HepG2 (cell line): ENCODE results near the gene TNFAIP8L2. TPM values are rescaled to one million over a fixed set of nuclear protein-coding genes. Genes with fewer than 3 reads are reported as not detected.

Experiments used
- CBFB ChIP-seq: sonication (generic); formaldehyde crosslinking; IDR thresholded peaks from 2 replicates; pipeline ENCODE4 v1.4.0; 2020; ENCODE audit warnings: missing genetic modification reagents
- GABPB1 ChIP-seq: IDR thresholded peaks from 2 replicates; pipeline ENCODE4 v1.6.1; 2016; ENCODE audit warnings: mild to moderate bottlenecking, missing genetic modification reagents, moderate library complexity, missing compliant biosample characterization
- HOXA9 ChIP-seq: sonication (generic); formaldehyde crosslinking; IDR thresholded peaks from 2 replicates; pipeline ENCODE4 v1.8.1; 2022; ENCODE audit warnings: missing genetic modification reagents, mild to moderate bottlenecking, moderate library complexity, borderline replicate concordance
- IKZF4 ChIP-seq: sonication (generic); formaldehyde crosslinking; IDR thresholded peaks from 2 replicates; pipeline ENCODE4 v1.5.1; 2020; ENCODE audit warnings: borderline replicate concordance, mild to moderate bottlenecking, low read depth, missing genetic modification reagents; ENCODE audit errors: not compliant biosample characterization
- SCMH1 ChIP-seq: sonication (generic); formaldehyde crosslinking; IDR thresholded peaks from 2 replicates; pipeline ENCODE4 v1.9.0; 2021; ENCODE audit warnings: missing genetic modification reagents, mild to moderate bottlenecking, borderline replicate concordance
- TOE1 ChIP-seq: sonication (generic); formaldehyde crosslinking; IDR thresholded peaks from 2 replicates; pipeline ENCODE4 v1.4.0; 2020; ENCODE audit warnings: mild to moderate bottlenecking, missing genetic modification reagents
- ZFP62 ChIP-seq: sonication (generic); formaldehyde crosslinking; IDR thresholded peaks from 2 replicates; pipeline ENCODE4 v1.4.0; 2020; ENCODE audit warnings: missing genetic modification reagents
- ZNF143 ChIP-seq: sonication (generic); formaldehyde crosslinking; IDR thresholded peaks from 2 replicates; pipeline ENCODE4 v1.4.0; 2020; ENCODE audit warnings: missing genetic modification reagents
- ZNF556 ChIP-seq: sonication (generic); formaldehyde crosslinking; IDR thresholded peaks from 2 replicates; pipeline ENCODE4 v1.4.0; 2020; ENCODE audit warnings: mild to moderate bottlenecking, missing genetic modification reagents, borderline replicate concordance
- polyA plus RNA-seq, 8 experiments: library from polyadenylated mRNA; depleted of rRNA in 3 of 8; stranded (reverse) in 7 of 8; unstranded in 1 of 8; fragments of >200 nt; fragmentation: Illumina TruSeq in 4 of 8; extraction: Trizol in 4 of 8; gene quantifications; 2 replicates each; pipeline versions ENCODE4 v1.2.1 to v1.2.3, GENCODE V29; 2011 to 2016; ENCODE audit warnings: low read depth in 4 of 8, missing spikeins in 1 of 8, mixed read lengths in 1 of 8; ENCODE audit not compliant: insufficient read depth in 1 of 8
- total RNA-seq, 5 experiments: library from RNA; depleted of rRNA; stranded (reverse); fragments of >200 nt; fragmentation: Illumina TruSeq; extraction: Trizol; gene quantifications; 2 replicates each; pipeline ENCODE4 v1.2.3, GENCODE V29; 2016; ENCODE audit warnings: low read depth in 1 of 5
- TF ChIP-seq, protein P1 (sequence below): sonication (generic); formaldehyde crosslinking; IDR thresholded peaks from 2 replicates; pipeline ENCODE4 v1.4.0; 2020; ENCODE audit warnings: missing genetic modification reagents
- TF ChIP-seq, protein P2 (sequence below): sonication (generic); formaldehyde crosslinking; IDR thresholded peaks from 2 replicates; pipeline ENCODE4 v1.4.0; 2020; ENCODE audit warnings: mild to moderate bottlenecking, missing genetic modification reagents
- TF ChIP-seq, protein P3 (sequence below), 2 experiments: sonication (generic) in 1 of 2; formaldehyde crosslinking in 1 of 2; IDR thresholded peaks; 2 replicates each; pipeline versions ENCODE4 v1.4.0 to v1.6.1; 2016 to 2020; ENCODE audit warnings: borderline replicate concordance in 1 of 2, low read depth in 1 of 2, mild to moderate bottlenecking in 1 of 2, missing genetic modification reagents in 1 of 2
- TF ChIP-seq, protein P4 (sequence below): sonication (generic); formaldehyde crosslinking; IDR thresholded peaks from 2 replicates; pipeline ENCODE4 v1.4.0; 2020; ENCODE audit warnings: mild to moderate bottlenecking, missing genetic modification reagents

Gene TNFAIP8L2
- total and polyA plus RNA-seq, 2 of the 13 experiments (the other 11 are each of a cell fraction or from before 2014, with no cell fraction given) = not detected

DNA sequence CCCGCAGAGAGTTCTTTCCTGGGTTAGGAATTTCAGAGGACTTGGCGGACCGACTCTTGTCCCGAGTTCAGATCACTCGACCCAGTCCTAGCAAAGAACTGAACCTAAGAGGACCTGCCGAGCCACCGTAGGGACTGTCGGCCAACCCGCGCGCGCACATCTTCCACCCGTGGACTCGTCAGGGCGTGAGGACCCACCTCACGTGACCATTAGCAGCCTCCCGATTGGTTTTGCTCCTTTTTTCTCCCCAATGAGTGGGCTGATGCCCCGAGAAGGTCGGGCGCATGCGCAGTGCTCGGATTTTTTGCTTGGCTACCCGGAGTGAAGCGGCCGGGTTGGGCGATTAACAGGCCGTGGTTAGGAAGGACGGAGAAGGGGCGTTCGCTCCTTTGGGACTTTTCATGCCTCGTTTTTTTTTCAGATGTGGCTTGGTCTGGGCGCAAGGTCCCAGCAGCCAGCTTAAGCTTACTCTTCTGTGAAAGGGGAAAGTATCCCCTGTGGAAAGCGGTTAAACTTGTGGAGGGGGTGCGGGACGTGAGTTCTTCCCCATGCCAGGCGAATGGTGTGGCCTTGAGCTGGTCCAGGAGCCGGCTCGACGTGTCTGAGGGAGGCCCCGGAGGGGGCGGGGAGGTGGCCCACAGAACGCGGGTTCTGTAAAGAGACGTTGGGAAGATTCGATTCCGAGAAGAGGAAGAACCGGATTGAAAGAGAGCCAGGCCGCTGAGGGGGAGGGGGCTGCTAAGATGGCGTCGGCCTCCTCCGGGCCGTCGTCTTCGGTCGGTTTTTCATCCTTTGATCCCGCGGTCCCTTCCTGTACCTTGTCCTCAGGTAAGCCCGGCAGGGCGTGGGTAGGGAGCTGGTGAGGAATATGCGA is 42.0 kb downstream of the TNFAIP8L2 start, which contains the start of gene PIP5K1A (continued):
- TF ChIP-seq ZFP62 (CRISPR knock-in tag) (no peak), HOXA9 (CRISPR knock-in tag) (0 out of 2 replicates have a peak, but pooled peaks have one; percentile 55), ZNF556 (CRISPR knock-in tag) (no peak), SCMH1 (CRISPR knock-in tag) (no peak), TOE1 (0 out of 2 replicates have a peak, but pooled peaks have one; percentile 24), IKZF4 (CRISPR knock-in tag) (peak; percentile 24), CBFB (CRISPR knock-in tag) (no peak), GABPB1 (CRISPR knock-in tag) (peak; percentile 51; the same call in 1 of the 2 replicates), ZNF143 (CRISPR knock-in tag) (no peak; the same call in 1 of the 2 replicates)
- TF ChIP-seq, protein P1, sequence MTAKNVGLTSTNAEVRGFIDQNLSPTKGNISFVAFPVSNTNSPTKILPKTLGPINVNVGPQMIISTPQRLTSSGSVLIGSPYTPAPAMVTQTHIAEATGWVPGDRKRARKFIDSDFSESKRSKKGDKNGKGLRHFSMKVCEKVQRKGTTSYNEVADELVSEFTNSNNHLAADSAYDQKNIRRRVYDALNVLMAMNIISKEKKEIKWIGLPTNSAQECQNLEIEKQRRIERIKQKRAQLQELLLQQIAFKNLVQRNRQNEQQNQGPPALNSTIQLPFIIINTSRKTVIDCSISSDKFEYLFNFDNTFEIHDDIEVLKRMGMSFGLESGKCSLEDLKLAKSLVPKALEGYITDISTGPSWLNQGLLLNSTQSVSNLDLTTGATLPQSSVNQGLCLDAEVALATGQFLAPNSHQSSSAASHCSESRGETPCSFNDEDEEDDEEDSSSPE (CRISPR knock-in tag) = peak; percentile 76
- TF ChIP-seq, protein P2, sequence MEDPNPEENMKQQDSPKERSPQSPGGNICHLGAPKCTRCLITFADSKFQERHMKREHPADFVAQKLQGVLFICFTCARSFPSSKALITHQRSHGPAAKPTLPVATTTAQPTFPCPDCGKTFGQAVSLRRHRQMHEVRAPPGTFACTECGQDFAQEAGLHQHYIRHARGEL (CRISPR knock-in tag) = no peak
- TF ChIP-seq, protein P3, sequence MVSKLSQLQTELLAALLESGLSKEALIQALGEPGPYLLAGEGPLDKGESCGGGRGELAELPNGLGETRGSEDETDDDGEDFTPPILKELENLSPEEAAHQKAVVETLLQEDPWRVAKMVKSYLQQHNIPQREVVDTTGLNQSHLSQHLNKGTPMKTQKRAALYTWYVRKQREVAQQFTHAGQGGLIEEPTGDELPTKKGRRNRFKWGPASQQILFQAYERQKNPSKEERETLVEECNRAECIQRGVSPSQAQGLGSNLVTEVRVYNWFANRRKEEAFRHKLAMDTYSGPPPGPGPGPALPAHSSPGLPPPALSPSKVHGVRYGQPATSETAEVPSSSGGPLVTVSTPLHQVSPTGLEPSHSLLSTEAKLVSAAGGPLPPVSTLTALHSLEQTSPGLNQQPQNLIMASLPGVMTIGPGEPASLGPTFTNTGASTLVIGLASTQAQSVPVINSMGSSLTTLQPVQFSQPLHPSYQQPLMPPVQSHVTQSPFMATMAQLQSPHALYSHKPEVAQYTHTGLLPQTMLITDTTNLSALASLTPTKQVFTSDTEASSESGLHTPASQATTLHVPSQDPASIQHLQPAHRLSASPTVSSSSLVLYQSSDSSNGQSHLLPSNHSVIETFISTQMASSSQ (IDR thresholded peaks at IDR 0.05; ENCODE audit: low read depth) = no peak
- TF ChIP-seq, protein P3 (CRISPR knock-in tag; IDR thresholded peaks at IDR 0.05; ENCODE audit: borderline replicate concordance) = 0 out of 2 replicates have a peak, but pooled peaks have one; percentile 42
- TF ChIP-seq, protein P4, sequence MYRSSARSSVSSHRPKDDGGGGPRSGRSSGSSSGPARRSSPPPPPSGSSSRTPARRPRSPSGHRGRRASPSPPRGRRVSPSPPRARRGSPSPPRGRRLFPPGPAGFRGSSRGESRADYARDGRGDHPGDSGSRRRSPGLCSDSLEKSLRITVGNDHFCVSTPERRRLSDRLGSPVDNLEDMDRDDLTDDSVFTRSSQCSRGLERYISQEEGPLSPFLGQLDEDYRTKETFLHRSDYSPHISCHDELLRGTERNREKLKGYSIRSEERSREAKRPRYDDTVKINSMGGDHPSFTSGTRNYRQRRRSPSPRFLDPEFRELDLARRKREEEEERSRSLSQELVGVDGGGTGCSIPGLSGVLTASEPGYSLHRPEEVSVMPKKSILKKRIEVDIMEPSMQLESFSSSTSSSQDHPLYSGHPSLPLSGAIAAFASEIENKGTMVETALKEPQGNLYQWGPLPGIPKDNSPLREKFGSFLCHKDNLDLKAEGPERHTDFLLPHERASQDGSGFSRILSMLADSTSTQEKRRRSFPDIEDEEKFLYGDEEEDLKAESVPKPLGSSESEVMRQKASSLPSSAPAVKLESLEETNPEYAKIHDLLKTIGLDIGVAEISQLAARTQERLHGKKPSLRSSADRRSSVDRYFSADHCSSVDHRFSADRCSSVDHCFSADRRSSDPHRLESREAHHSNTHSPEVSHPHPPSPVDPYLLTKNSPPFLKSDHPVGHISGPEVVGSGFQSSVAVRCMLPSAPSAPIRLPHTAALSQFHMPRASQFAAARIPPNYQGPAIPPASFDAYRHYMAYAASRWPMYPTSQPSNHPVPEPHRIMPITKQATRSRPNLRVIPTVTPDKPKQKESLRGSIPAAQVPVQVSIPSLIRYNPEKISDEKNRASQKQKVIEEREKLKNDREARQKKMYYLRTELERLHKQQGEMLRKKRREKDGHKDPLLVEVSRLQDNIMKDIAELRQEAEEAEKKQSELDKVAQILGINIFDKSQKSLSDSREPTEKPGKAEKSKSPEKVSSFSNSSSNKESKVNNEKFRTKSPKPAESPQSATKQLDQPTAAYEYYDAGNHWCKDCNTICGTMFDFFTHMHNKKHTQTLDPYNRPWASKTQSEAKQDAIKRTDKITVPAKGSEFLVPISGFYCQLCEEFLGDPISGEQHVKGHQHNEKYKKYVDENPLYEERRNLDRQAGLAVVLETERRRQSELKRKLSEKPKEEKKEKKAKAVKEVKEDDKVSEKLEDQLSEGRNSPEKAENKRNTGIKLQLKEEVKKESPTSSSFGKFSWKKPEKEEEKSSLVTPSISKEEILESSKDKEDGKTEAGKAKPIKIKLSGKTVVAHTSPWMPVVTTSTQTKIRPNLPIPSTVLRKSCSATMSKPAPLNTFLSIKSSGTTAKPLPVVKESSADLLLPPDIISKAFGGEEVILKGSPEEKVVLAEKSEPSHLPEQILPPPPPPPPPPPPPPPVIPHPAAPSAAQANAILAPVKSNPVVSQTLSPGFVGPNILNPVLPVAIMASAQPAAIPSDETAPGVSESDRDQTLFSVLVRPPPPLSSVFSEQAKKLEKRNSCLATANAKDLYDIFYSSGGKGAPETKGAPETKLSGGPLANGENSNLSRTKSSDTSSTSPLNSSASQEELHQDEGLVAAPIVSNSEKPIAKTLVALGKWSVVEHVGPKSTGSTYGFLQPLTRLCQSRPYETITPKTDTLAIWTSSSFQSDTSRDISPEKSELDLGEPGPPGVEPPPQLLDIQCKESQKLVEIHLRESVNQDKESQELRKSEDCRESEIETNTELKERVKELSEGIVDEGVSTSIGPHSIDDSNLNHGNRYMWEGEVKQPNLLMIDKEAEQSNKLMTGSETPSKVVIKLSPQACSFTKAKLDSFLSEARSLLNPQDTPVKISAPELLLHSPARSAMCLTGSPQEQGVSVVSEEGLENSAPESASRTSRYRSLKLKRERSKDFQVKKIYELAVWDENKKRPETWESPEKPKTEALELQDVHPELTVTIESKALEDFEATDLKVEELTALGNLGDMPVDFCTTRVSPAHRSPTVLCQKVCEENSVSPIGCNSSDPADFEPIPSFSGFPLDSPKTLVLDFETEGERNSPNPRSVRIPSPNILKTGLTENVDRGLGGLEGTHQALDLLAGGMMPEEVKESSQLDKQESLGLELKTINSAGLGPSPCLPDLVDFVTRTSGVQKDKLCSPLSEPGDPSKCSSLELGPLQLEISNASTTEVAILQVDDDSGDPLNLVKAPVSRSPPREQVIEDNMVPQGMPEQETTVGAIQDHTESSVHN (CRISPR knock-in tag) = no peak; the same call in 1 of the 2 replicates
